ENCODE measurements around the gene CD48.

CD48 gene

GRCh38 chr1:160711602-160712311, at the start of gene CD48:
Gene CD48 (minus strand): TSS chr1:160711822. CDS start chr1:160711763, 59 bp downstream.
- Histone ChIP-seq H3K4me3 (IDR thresholded peaks at IDR 0.05; ENCODE audit: insufficient read depth, low read depth, low read length) (peak within 1 kb of the TSS; percentile 94), H3K4me2 (peak within 1 kb of the TSS; percentile 98)

GRCh38 chr1:160761046-160761445, 49.4 kb upstream of the CD48 start:
- no peaks in the 10 kb centered on the region for H4K20me1 ChIP-seq (ENCODE audit: insufficient read depth)
- no peak overlapping the region for H3K27ac ChIP-seq
- no peak for TF ChIP-seq CTCF (conservative IDR thresholded peaks at IDR 0.05; ENCODE audit: low read depth, low read length)
- no peak overlapping the region for H3K4me2 ChIP-seq
- H3K79me2 ChIP-seq (ENCODE audit: insufficient read depth, low read depth): no peaks in the 10 kb centered on the region
- no peak overlapping the region for H3K9ac ChIP-seq
- H3K4me3 ChIP-seq (IDR thresholded peaks at IDR 0.05; ENCODE audit: insufficient read depth, low read depth, low read length): no peak overlapping the region
- H3K4me1 ChIP-seq (ENCODE audit: low read depth, poor library complexity, severe bottlenecking): no peaks in the 10 kb centered on the region
- H3K27me3 ChIP-seq (ENCODE audit: insufficient read depth, low read depth): no peaks in the 10 kb centered on the region
- no peak overlapping the region for H2AFZ ChIP-seq (ENCODE audit: low read depth)
- no peaks in the 10 kb centered on the region for H3K36me3 ChIP-seq (ENCODE audit: insufficient read depth)

More at GRCh38 chr1:160711602-160712311, at the start of gene CD48:
- Histone ChIP-seq H3K4me1 (ENCODE audit: low read depth, poor library complexity, severe bottlenecking) (peaks cover 82% of the 10 kb centered on the region), H4K20me1 (ENCODE audit: insufficient read depth) (no peaks in the 10 kb centered on the region), H3K9ac (peak within 1 kb of the TSS; percentile 62), H3K27ac (peak within 1 kb of the TSS; percentile 71), H3K36me3 (ENCODE audit: insufficient read depth) (no peaks in the 10 kb centered on the region), H2AFZ (ENCODE audit: low read depth) (peak within 1 kb of the TSS; percentile 78), H3K79me2 (ENCODE audit: insufficient read depth, low read depth) (no peaks in the 10 kb centered on the region; the same call in 1 of the 2 replicates), H3K27me3 (ENCODE audit: insufficient read depth, low read depth) (no peaks in the 10 kb centered on the region)
- no peak; the same call in 1 of the 2 replicates for TF ChIP-seq CTCF (conservative IDR thresholded peaks at IDR 0.05; ENCODE audit: low read depth, low read length)

GRCh38 chr1:160759740-160760139, 48.1 kb upstream of the CD48 start:
- Histone ChIP-seq H4K20me1 (ENCODE audit: insufficient read depth) (no peaks in the 10 kb centered on the region), H2AFZ (ENCODE audit: low read depth) (no peak overlapping the region), H3K79me2 (ENCODE audit: insufficient read depth, low read depth) (no peaks in the 10 kb centered on the region), H3K36me3 (ENCODE audit: insufficient read depth) (no peaks in the 10 kb centered on the region), H3K27me3 (ENCODE audit: insufficient read depth, low read depth) (no peaks in the 10 kb centered on the region), H3K27ac (no peak overlapping the region), H3K4me3 (IDR thresholded peaks at IDR 0.05; ENCODE audit: insufficient read depth, low read depth, low read length) (no peak overlapping the region), H3K9ac (no peak overlapping the region), H3K4me2 (no peak overlapping the region), H3K4me1 (ENCODE audit: low read depth, poor library complexity, severe bottlenecking) (no peaks in the 10 kb centered on the region)
- TF ChIP-seq CTCF (conservative IDR thresholded peaks at IDR 0.05; ENCODE audit: low read depth, low read length): no peak

- H3K4me1 ChIP-seq (ENCODE audit: low read depth, poor library complexity, severe bottlenecking): no peaks in the 10 kb centered on the region
- no peaks in the 10 kb centered on the region for H3K36me3 ChIP-seq (ENCODE audit: insufficient read depth)
- no peaks in the 10 kb centered on the region for H3K79me2 ChIP-seq (ENCODE audit: insufficient read depth, low read depth)
- no peaks in the 10 kb centered on the region for H3K27me3 ChIP-seq (ENCODE audit: insufficient read depth, low read depth)
- no peaks in the 10 kb centered on the region for H4K20me1 ChIP-seq (ENCODE audit: insufficient read depth)
- H3K4me2 ChIP-seq: no peak overlapping the region
- TF ChIP-seq CTCF (conservative IDR thresholded peaks at IDR 0.05; ENCODE audit: low read depth, low read length): no peak
- no peak overlapping the region for H3K4me3 ChIP-seq (IDR thresholded peaks at IDR 0.05; ENCODE audit: insufficient read depth, low read depth, low read length)
- no peak overlapping the region for H3K9ac ChIP-seq
- no peak overlapping the region for H2AFZ ChIP-seq (ENCODE audit: low read depth)
- no peak overlapping the region for H3K27ac ChIP-seq
Measured at GRCh38 chr1:160758521-160758920, 46.9 kb upstream of the CD48 start.
